HCT116 (cell line): ENCODE results near the gene CCDC106. TPM values are rescaled to one million over a fixed set of nuclear protein-coding genes. Genes with fewer than 3 reads are reported as not detected.

Experiments used
- ATAC-seq: fragments of 200-7000 bp; cut with Tn5 transposase; 2 replicates; pipeline ENCODE4 v1.9.1; 2020; ENCODE audit warnings: mild to moderate bottlenecking, moderate library complexity
- BruUV-seq: library from RNA; stranded (reverse); fragments of 400-500 nt; replicated peaks from 2 replicates; lab custom pipeline; 2021; lab: Mats Ljungman, UMichigan
- CTCF ChIA-PET: fragments of 300-600 bp; sonication (Branson Sonifier 250); formaldehyde crosslinking; loops from one replicate; lab custom pipeline; 2021; ENCODE audit warnings: antibody characterized with exemption; lab: Charles Lee
- POLR2A ChIA-PET: fragments of 300-600, 350-600 bp; sonication (Branson Sonifier 250); formaldehyde crosslinking; loops from one replicate; lab custom pipeline; 2021; ENCODE audit warnings: antibody characterized with exemption; lab: Charles Lee
- RAD21 ChIA-PET, 2 experiments: fragments of 300-600 bp; sonication (Branson Sonifier 250); formaldehyde crosslinking; loops; one replicate each; lab custom pipeline; 2023; ENCODE audit warnings: low total read pairs in 2 of 2; ENCODE audit not compliant: uncharacterized antibody in 2 of 2, unreplicated experiment in 2 of 2, low non-redundant PET in 1 of 2; lab: Charles Lee
- DNase-seq: peaks from one replicate; pipeline ENCODE4 v3.0.0-alpha.2; 2010; ENCODE audit warnings: low read depth, low spot score
- H2AFZ ChIP-seq: fragments of 200-600 bp; shearing (Covaris generic), sonication (generic); 2 replicates; pipeline ENCODE4 v1.6.1; 2017; ENCODE audit warnings: low read depth, mixed run types, mixed read lengths, antibody characterized with exemption, low read length; ENCODE audit not compliant: poor library complexity, severe bottlenecking
- H3K27ac ChIP-seq: 2 replicates; pipeline ENCODE4 v1.5.1; 2012; ENCODE audit warnings: low read depth, low read length
- H3K27me3 ChIP-seq: fragments of 200-600 bp; sonication (generic); 2 replicates; pipeline ENCODE4 v1.6.1; 2016; ENCODE audit warnings: mixed run types, low read length, mixed read lengths; ENCODE audit not compliant: insufficient read depth
- H3K36me3 ChIP-seq, 2 experiments: fragments of 200-500 bp in 1 of 2; fragments of 200-600 bp in 1 of 2; sonication (Bioruptor generic) in 1 of 2; sonication (generic) in 1 of 2; 2 replicates each; pipeline versions ENCODE4 v1.5.1 to v1.6.1; 2014 to 2016; ENCODE audit warnings: low read length in 2 of 2, inconsistent platforms in 1 of 2, mixed read lengths in 1 of 2, mixed run types in 1 of 2; ENCODE audit not compliant: insufficient read depth in 2 of 2, control insufficient read depth in 1 of 2
- H3K4me1 ChIP-seq, 2 experiments: fragments of 200-600 bp in 1 of 2; sonication (generic) in 1 of 2; 2 replicates each; pipeline versions ENCODE4 v1.5.1 to v1.6.1; 2012 to 2017; ENCODE audit warnings: low read length in 2 of 2, inconsistent platforms in 1 of 2, mild to moderate bottlenecking in 1 of 2, mixed read lengths in 1 of 2, mixed run types in 1 of 2, moderate library complexity in 1 of 2; ENCODE audit not compliant: insufficient read depth in 2 of 2, control insufficient read depth in 1 of 2
- H3K4me2 ChIP-seq: fragments of 200-600 bp; sonication (generic); 2 replicates; pipeline ENCODE4 v1.6.1; 2017; ENCODE audit warnings: mixed run types, low read length, mixed read lengths
- H3K4me3 ChIP-seq, 2 experiments: fragments of 200-600 bp in 1 of 2; sonication (generic) in 1 of 2; replicated peaks in 1 of 2; 2 replicates each; pipeline ENCODE4 v1.5.1; 2011 to 2016; ENCODE audit warnings: low read length in 2 of 2, control low read depth in 1 of 2, low read depth in 1 of 2, mild to moderate bottlenecking in 1 of 2, mixed read lengths in 1 of 2, mixed run types in 1 of 2
- H3K79me2 ChIP-seq: fragments of 200-600 bp; sonication (generic); 2 replicates; pipeline ENCODE4 v1.6.1; 2017; ENCODE audit warnings: mild to moderate bottlenecking, mixed run types, low read length, moderate library complexity, mixed read lengths; ENCODE audit not compliant: insufficient read depth
- H3K9ac ChIP-seq: fragments of 200-600 bp; sonication (generic); 2 replicates; pipeline ENCODE4 v1.6.1; 2016; ENCODE audit warnings: low read length, mixed read lengths
- H3K9me2 ChIP-seq: fragments of 200-600 bp; sonication (generic), shearing (Covaris generic); 2 replicates; pipeline ENCODE4 v1.6.1; 2017; ENCODE audit warnings: mixed run types, mild to moderate bottlenecking, moderate library complexity; ENCODE audit not compliant: insufficient read depth
- H3K9me3 ChIP-seq, 2 experiments: fragments of 200-500 bp in 1 of 2; fragments of 200-600 bp in 1 of 2; sonication (Bioruptor generic) in 1 of 2; sonication (generic) in 1 of 2; 2 replicates each; pipeline ENCODE4 v1.6.1; 2014 to 2017; ENCODE audit warnings: low read length in 2 of 2, mixed read lengths in 2 of 2, inconsistent platforms in 1 of 2, low read depth in 1 of 2, mild to moderate bottlenecking in 1 of 2, mixed run types in 1 of 2, moderate library complexity in 1 of 2; ENCODE audit not compliant: control insufficient read depth in 1 of 2, insufficient read depth in 1 of 2
- H4K20me1 ChIP-seq: fragments of 200-600 bp; sonication (generic), shearing (Covaris generic); 2 replicates; pipeline ENCODE4 v1.6.1; 2017; ENCODE audit warnings: mixed run types, mild to moderate bottlenecking, moderate library complexity; ENCODE audit not compliant: insufficient read depth
- ATF3 ChIP-seq: IDR thresholded peaks from 2 replicates; pipeline ENCODE4 v1.6.1; 2012
- CBX3 ChIP-seq: IDR thresholded peaks from 2 replicates; pipeline ENCODE4 v1.6.1; 2012; ENCODE audit warnings: low read depth
- CEBPB ChIP-seq: IDR thresholded peaks from 2 replicates; pipeline ENCODE4 v1.6.1; 2012; ENCODE audit warnings: low read depth
- CTCF ChIP-seq, 3 experiments: fragments of 200-600 bp in 1 of 3; sonication (generic) in 1 of 3; IDR thresholded peaks in 2 of 3; conservative IDR thresholded peaks in 1 of 3; 2 replicates each; pipeline ENCODE4 v1.5.1; 2012 to 2017; ENCODE audit warnings: low read depth in 2 of 3, low read length in 2 of 3, antibody characterized with exemption in 1 of 3, borderline replicate concordance in 1 of 3, control low read depth in 1 of 3, mild to moderate bottlenecking in 1 of 3, mixed read lengths in 1 of 3, mixed run types in 1 of 3, moderate library complexity in 1 of 3; ENCODE audit not compliant: insufficient read depth in 1 of 3
- EGR1 ChIP-seq: IDR thresholded peaks from 2 replicates; pipeline ENCODE4 v1.6.1; 2012; ENCODE audit warnings: low read depth
- EZH2phosphoT487 ChIP-seq: fragments of 200-600 bp; IDR thresholded peaks from 2 replicates; pipeline ENCODE4 v1.6.1; 2018; ENCODE audit warnings: antibody characterized with exemption, borderline replicate concordance
- FOSL1 ChIP-seq: IDR thresholded peaks from 2 replicates; pipeline ENCODE4 v1.6.1; 2012; ENCODE audit warnings: low read depth
- JUND ChIP-seq: IDR thresholded peaks from 2 replicates; pipeline ENCODE4 v1.6.1; 2012
- MAX ChIP-seq: IDR thresholded peaks from 2 replicates; pipeline ENCODE4 v1.6.1; 2012
- POLR2AphosphoS5 ChIP-seq: IDR thresholded peaks from 2 replicates; pipeline ENCODE4 v1.6.1; 2011; ENCODE audit warnings: mild to moderate bottlenecking, low read depth, low read length, moderate library complexity
- REST ChIP-seq: IDR thresholded peaks from 2 replicates; pipeline ENCODE4 v1.6.1; 2012; ENCODE audit warnings: low read depth
- SIN3A ChIP-seq: IDR thresholded peaks from 2 replicates; pipeline ENCODE4 v1.6.1; 2012; ENCODE audit warnings: low read depth
- SP1 ChIP-seq: IDR thresholded peaks from 2 replicates; pipeline ENCODE4 v1.6.1; 2012; ENCODE audit warnings: low read depth
- SRF ChIP-seq: IDR thresholded peaks from 2 replicates; pipeline ENCODE4 v1.6.1; 2012; ENCODE audit warnings: low read depth
- TCF7L2 ChIP-seq: IDR thresholded peaks from 2 replicates; pipeline ENCODE4 v1.7.0; 2011; ENCODE audit warnings: borderline replicate concordance, inconsistent platforms; ENCODE audit not compliant: insufficient read depth, insufficient read length; ENCODE audit errors: extremely low read depth
- YY1 ChIP-seq: IDR thresholded peaks from 2 replicates; pipeline ENCODE4 v1.6.1; 2011; ENCODE audit warnings: low read length, low read depth, moderate library complexity, mild to moderate bottlenecking; ENCODE audit not compliant: insufficient replicate concordance; ENCODE audit errors: extremely low read depth
- ZFX ChIP-seq: fragments of 450-650 bp; IDR thresholded peaks from 2 replicates; pipeline ENCODE4 v1.6.1; 2017
- ZNF274 ChIP-seq: fragments of 200-500 bp; sonication (Bioruptor generic); IDR thresholded peaks from 2 replicates; pipeline ENCODE4 v1.6.1; 2014; ENCODE audit warnings: mild to moderate bottlenecking, low read depth, low read length, inconsistent platforms
- intact Hi-C: fragments of 100-400 bp; cut with micrococcal nuclease; formaldehyde crosslinking; loops from 2 replicates; pipeline ENCODE4 v1.10.0; 2022
- total RNA-seq: library from RNA; stranded (reverse); gene quantifications from one replicate; pipeline ENCODE4 v1.2.1, GENCODE V29; 2021; ENCODE audit not compliant: unreplicated experiment

The CCDC106 gene
- total RNA-seq, 1 experiment from 2014 or later, result 1.0 TPM

- no peak for TF ChIP-seq TCF7L2
- no peak for TF ChIP-seq ATF3
- TF ChIP-seq SIN3A, result no peak
- TF ChIP-seq FOSL1, result no peak
- TF ChIP-seq JUND, result no peak
- TF ChIP-seq MAX, result no peak
- TF ChIP-seq EGR1, result no peak
- no peak for TF ChIP-seq CBX3
- TF ChIP-seq ZNF274, result no peak
- TF ChIP-seq CTCF (IDR thresholded peaks at IDR 0.05 in 2 of 3, conservative IDR thresholded peaks at IDR 0.05 in 1 of 3; ENCODE audit: borderline replicate concordance in 1 of 3, insufficient read depth in 1 of 3, low read depth in 2 of 3, low read length in 2 of 3), result no peak
- no peak for TF ChIP-seq SRF
- TF ChIP-seq CEBPB, result no peak
- TF ChIP-seq ZFX, result no peak
- TF ChIP-seq POLR2AphosphoS5, result no peak
- no peak for TF ChIP-seq REST
- TF ChIP-seq SP1, result no peak
- no peak for TF ChIP-seq EZH2phosphoT487
- no peak for TF ChIP-seq YY1
- Histone ChIP-seq H2AFZ (no peak overlapping the region), H3K27ac (no peak overlapping the region), H3K4me2 (no peak overlapping the region), H3K79me2 (no peaks in the 10 kb centered on the region), H3K9me2 (no peaks in the 10 kb centered on the region), H3K27me3 (no peaks in the 10 kb centered on the region), H3K4me3 (no peak overlapping the region), H3K9me3 (no peaks in the 10 kb centered on the region), H4K20me1 (no peaks in the 10 kb centered on the region), H3K9ac (no peak overlapping the region), H3K4me1 (peaks cover 0 to under 1% of the 10 kb centered on the region in 2 experiments; a peak in 2 of 4 replicates), H3K36me3 (peaks cover 0 to 6% of the 10 kb centered on the region in 2 experiments; a peak in 2 of 4 replicates)
- BruUV-seq, result no TSS peak
- intact Hi-C loops, result no loop called here
- ChIA-PET POLR2A (no interaction called here), CTCF (interaction anchor here (1.6 kb wide), 1 partner anchor 12 kb away, joined by 5 read pairs; no protein-coding TSS in a partner anchor), RAD21 (interaction anchor here in 1 of 2 experiments (0.6 kb wide), 1 partner anchor 412 kb away, joined by 3 read pairs; no protein-coding TSS in a partner anchor)
- ATAC-seq, result no peak
- DNase-seq, result no peak
Observed at GRCh38 chr19:55618426-55618825, 29.6 kb upstream of the CCDC106 start.
